Islet of Langerhans (tissue), 1 donor: ENCODE results near the gene TPO.
"Not testable (repeated sequence)": the region's sequence is repeated elsewhere in the genome, so short reads cannot be mapped to it uniquely, and the experiment has no call there.

ENCODE experiments used
- FAIRE-seq: peaks from one replicate; lab custom pipeline; 2011; peaks lifted over from hg19 to GRCh38; lab: Jason Lieb, UNC

TPO gene

DNA sequence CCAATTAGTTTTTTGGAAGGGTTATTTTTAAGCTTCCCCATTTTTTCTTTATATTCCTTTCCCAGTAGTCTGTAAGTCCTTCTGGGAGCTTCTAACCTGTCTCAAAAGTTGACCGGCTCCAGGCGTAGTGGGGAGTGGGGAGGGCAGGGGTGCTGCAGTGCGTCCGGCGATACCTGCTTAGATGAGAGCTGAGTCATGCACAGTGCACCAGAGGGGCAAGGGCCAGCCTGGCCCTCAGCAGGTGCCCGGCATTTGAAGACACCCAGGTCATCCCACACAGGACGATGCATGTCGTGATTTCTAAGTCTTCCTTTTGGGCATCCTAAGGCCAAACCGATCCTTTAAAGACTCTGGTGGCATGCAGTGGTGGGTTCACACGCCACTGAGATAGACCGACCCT is 73.4 kb downstream of the TPO start:
- FAIRE-seq, result no peak

DNA sequence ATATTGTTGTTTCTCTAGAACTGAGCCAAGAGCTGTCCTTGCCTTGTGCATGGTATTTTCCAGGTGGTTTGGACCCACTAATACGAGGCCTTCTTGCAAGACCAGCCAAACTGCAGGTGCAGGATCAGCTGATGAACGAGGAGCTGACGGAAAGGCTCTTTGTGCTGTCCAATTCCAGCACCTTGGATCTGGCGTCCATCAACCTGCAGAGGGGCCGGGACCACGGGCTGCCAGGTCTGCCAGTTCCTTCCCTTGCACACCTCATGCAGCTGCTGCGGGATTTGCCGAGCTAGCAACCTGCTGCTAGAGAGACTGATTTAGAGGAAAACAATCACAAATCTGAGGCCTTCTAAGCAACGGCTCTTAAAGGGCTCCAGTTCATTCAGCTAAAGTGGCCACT is 74.5 kb downstream of the TPO start:
- FAIRE-seq, result no peak

DNA sequence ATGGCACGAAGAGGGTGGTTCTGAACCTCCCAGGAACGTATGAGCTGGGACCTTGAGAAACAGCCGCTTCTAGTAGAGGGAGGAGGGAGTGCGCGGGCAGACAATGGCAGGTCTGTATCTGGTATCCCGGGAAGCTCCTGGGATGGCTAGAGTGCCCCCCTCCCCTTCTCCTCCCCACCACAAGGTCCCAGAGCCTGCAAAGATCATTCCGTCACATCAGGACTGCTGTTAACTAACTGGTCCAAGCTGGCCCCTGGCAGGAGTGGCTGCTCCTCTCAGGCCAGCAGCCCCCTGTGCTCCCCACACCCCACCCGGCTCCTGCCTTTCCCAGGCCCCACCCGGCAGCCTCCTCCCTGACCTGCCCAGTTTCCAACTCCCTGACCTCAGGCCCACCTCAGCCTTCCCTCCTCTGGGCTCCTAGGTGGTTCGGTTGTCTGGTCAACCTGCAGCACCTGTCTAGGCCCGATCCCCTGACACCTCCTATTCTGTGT is 75.0 kb downstream of the TPO start:
- no peak for FAIRE-seq

DNA sequence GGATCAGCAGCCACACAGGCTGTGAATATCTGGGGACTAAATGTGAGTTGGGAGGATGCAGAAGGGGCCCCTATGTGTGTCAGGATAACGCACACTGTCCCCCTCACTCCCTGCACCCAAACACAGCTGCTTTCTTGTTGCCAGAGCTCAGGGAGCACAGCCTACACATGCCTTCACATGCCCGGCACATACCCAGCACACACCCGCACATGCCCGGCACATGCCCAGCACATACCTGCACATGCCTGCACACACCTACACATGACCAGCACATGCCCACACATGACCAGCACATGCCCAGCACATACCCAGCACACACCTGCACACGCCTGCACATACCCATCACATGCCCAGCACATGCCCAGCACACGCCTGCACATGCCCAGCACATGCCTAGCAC is 75.6 kb downstream of the TPO start:
- FAIRE-seq, result no peak

DNA sequence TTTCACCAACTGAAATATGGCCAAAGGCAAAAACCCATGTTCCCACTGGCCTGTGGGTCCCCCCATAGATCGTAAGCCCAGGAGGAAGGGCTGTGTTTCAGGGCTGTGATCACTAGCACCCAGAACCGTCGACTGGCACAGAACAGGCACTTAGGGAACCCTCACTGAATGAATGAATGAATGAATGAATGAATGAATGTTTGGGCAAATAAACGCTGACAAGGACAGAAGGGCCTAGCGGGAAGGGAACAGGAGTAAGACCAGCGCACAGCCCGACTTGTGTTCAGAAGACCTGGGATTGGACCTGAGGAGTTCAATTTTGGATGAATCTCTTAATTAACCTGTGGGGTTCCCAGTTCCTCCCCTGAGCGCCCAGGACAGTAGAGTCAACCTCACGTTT is 76.2 kb downstream of the TPO start:
- no peak for FAIRE-seq

DNA sequence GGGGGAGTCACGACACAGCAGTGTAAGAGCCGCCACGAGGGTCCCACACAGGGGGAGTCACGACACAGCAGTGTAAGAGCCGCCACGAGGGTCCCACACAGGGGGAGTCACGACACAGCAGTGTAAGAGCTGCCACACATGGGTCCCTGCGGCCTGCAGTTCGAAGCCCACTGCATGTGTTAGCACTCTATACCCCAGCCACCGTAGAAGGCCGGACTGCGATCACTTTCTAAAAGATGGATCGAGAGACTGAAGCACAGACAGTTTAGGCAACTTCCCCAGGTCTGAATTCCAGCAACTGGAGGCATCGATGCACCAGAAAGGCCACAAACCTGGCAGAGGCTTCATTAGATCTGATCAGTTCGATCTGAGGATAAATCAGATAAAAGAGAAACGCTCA is 77.1 kb downstream of the TPO start:
- not testable (repeated sequence) for FAIRE-seq

DNA sequence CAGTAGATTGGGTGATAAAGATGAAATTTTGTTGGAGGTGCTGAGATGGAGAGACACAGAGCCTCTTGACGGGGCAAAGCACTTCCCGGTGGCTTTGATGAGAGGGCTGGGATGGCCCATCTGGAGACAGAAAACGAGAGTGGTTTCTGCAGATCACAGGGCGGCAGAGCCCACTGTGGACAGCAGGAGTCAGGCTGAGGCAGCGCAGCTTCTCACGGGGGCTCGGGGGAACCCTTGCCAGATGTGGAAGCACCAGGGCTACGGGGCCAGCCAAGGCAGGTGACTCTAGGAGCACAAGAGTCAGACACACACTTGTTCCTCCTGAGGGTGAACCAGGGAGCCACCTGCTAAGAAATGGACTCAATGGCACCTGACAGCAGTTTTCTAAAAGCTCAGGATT is 78.5 kb downstream of the TPO start:
- FAIRE-seq, result no peak

DNA sequence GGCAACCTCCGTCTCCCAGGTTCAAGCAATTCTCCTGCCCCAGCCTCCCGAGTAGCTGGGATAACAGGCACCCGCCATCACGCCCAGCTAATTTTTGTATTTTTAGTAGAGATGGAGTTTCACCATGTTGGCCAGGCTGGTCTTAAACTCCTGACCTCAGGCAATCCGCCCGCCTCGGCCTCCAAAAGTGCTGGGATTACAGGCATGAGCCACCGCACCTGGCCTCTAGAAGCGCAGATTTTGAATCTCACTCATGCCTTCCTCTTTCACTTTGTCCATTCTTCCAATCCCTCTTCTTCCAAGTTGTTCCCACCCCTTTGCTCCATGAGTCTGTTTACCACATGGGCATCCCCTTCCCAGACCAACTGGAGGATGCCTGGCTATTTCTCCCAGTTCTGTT is 79.0 kb downstream of the TPO start:
- FAIRE-seq, result not testable (repeated sequence)

DNA sequence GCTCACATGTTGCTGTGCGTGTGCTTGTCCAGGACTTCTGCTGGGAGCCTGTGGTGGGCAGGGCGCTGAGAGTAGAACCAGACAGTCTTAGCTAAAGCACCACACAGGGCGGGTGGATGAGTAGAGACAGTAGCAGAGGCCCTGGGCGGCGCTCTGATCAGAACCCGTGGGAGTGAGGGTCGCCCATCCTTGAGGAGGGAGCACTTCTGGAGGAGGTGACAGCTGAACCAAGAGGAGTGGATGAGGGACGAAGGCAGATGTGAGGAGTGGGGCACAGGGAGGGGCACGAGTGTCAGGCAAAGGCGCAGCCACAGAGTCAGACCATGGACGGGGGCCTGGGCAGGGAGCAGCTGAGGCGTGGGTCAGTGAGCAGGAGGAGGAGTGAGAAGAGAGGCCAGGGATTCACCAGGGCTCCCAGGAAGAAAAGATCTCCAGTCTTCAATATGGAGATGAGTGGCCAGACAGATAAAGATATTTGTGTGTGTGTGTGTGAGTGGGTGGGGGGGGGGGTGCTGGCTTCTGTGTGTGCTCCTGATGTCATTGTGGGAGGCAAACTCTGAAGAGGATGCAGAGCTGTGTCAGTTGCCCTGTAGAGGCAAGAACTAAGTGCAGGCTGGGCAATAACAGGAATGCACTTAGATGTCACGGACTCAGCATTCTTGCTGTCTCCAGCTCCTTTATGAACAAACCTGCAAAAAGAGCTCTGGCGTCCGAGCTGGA is 79.6 kb downstream of the TPO start:
- FAIRE-seq, result no peak

DNA sequence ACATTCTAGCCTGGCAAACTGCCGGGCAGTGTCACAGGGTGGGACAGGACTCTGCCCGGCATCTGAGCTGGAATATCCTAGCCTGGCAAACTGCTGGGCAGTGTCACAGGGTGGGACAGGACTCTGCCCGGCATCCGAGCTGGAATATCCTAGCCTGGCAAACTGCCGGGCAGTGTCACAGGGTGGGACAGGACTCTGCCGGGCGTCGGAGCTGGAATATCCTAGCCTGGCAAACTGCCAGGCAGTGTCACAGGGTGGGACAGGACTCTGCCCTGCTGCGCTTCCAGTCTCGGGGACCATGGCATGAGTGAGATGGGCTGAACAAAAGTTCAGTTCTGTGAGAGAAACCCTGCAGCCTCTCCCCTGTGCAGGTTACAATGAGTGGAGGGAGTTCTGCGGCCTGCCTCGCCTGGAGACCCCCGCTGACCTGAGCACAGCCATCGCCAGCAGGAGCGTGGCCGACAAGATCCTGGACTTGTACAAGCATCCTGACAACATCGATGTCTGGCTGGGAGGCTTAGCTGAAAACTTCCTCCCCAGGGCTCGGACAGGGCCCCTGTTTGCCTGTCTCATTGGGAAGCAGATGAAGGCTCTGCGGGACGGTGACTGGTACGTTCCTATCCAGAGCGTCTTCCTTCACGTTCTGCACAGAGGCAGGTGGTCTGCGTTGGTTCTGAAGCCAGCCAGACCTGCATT is 80.3 kb downstream of the TPO start:
- FAIRE-seq, result no peak

DNA sequence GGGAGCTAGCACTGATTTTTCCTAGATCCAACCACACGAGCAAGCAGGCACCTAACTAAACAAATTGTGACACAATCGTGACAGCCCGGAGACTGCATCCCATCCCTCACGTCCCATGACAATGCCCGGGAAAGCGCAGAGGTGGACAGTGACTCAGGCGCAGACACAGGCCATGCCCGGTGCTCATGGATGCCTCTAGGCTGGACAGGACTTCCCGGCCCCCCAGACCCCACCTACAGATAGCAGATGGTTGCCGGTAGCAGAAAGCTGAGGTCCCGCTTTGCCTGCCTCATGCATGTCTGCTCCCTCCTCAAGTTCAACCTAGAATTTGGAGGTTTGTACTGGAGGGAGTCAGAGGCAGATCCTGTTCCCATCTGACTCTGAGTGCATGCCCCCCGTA is 81.0 kb downstream of the TPO start:
- FAIRE-seq, result no peak

DNA sequence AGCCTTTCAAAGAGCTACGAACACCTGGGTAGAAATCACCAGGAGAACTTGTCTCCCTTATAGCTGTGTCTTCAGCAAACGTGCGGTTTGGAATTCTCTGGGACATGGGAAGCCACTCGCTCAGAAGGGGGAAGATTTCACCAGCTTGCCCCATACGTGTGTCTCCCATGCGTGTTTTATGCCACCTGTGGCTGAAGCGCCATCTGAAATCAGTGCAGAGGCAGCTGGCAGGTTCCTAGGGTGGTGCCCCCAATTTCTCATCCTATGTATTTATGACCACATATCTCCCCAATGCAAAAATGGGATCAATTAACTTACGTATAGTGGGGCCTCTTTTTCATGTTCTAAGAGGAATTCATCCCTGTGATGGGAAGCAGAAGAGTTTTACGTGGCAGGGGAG is 81.6 kb downstream of the TPO start:
- FAIRE-seq, result no peak

DNA sequence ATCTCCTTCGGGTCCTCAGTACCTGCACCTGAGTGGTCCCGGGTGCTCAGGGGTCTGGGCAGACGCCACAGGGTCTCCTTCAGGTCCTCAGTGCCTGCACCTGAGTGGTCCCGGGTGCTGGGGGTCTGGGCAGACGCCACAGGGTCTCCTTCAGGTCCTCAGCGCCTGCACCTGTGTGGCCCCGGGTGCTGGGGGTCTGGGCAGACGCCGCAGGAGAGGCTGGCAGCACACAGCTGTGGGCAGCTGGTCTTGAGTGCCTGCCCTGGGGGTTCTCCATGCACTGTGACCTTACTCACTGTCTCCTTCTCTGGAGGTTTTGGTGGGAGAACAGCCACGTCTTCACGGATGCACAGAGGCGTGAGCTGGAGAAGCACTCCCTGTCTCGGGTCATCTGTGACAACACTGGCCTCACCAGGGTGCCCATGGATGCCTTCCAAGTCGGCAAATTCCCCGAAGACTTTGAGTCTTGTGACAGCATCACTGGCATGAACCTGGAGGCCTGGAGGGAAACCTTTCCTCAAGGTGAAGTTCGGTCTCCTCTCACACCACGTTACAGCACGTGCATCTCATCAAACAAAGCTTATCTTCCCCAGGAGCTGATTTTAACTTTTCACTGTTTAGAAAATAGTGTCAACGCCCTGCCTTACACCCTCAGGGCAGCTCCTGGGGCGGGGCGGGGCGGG is 82.6 kb downstream of the TPO start:
- no peak for FAIRE-seq

DNA sequence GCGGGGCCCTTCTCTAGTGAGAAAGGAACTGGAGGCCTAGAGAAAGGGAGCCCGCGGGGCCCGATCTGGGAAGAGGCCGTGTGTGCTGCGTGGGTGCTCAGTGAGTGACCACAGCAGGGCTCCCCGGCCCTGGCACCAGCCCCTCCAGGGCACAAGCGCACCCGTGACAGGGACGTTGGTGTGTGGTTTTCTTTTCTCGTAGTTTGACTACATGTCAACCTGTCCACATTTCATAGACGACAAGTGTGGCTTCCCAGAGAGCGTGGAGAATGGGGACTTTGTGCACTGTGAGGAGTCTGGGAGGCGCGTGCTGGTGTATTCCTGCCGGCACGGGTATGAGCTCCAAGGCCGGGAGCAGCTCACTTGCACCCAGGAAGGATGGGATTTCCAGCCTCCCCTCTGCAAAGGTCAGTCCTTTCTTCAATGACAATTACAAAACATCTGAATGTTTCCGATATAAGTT is 83.1 kb downstream of the TPO start:
- FAIRE-seq, result no peak

DNA sequence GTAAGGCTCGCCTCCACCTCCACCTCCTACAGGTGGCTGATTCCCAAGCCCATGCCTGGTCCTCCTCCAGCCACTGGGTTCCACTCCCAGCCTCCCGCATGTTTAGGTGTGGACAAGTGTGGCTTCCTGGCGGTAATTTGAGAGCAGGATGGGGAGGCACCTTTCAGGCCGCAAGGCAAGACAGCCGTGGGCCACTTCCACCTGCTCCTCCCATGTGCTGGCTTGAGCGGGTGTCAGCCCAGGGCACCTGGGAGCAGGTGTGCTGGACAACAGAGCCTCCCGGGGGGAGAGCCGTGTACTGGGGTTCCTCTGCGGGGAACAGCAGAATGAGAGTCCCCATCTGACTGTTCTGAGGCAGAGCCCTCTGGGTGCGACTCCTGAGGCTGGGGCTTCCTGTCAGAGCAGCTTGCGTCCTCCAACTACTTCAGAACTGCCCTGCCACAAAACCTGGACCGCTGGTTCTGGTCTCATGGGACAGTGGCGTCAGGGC is 83.9 kb downstream of the TPO start:
- FAIRE-seq, result no peak

DNA sequence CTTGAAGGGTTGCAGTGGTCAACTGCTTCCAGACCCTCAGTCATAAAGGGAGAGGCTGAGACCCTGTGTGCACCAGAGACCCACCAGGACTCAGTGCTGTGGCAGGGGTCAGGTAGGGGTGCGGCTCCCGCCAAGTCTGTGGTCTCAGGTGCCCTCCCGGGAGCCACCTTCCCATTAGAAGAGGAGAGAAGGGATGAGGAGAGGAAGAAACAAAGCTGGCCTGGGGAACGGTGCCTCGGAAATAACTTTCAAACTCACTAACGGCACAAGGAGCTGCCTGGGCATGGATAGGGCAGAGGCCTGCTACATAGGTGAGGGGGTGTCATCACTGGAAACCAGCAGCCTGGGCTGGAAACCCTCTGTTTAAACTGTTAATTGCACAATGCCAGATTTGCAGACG is 84.9 kb downstream of the TPO start:
- FAIRE-seq, result no peak

DNA sequence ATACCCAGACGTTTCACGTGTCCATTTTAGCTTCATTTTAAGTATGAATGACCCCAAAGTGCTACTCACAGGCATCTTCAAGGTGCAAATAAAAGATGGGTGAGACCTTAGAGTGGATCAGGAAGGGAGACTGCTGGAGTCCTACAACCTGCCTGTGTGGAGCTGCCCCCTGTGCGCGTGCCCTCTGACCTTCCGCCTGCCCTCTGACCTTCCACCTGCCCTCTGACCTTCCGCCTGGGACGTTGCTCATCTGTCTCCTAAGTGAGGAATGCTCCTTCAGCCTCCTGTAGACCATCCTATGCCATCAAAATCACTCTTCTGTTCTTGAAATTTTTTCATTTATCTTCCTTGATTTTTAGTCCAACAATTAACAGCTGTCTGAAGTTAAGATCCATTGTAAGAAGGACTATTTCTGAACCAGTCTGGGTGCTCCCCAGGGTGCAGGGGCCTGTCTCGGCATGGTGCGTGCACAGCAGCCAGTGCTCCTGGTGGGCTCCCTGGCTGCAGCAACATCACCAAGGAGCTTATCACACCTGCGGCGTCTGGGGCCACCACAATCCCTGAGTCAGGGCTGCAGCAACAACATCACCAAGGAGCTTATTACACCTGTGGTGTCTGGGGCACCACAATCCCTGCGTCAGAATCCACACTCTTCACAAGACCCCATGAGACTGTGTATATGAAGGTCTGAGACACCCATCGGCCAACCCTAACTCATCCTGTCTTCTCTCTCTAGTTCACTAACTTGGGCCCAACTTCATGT is 86.0 kb downstream of the TPO start:
- FAIRE-seq, result no peak

DNA sequence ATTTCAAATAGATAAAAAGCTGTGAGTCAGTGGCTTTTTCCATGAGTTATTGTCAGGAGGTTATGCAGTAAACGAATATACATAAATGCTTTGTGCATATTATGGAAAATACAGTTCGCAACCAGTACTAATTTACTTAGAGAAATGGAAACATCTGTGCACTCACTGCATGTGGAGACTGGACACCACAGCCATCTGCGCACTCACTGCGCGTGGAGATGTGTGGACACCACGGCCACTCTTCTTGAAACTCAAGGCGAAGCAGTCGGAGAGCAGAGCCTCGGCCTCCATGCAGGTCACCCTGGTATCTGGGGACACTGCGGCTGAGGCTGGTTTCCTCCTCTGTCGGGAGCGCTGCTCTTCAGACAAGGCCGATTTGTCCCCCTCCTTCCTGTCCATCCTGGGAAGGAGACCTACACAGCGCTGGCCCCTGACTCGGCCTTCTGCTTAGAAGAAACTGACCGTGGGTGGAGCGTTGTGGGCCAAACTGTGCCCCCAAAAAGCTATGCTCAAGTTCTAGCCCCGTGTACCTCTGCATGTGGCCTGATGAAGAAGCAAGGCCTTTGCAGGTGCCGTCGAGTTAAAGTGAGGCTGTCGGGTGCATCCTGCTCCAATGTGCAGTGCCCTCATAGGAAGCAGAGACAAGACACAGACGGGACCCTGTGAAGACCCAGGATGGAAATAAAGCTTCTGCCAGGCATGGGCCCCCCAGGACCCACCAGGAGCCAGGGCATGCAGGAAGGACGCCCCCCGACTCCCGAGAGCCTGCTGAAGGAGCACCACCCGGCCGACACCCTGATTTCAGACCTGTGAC is 88.0 kb downstream of the TPO start:
- no peak for FAIRE-seq

DNA sequence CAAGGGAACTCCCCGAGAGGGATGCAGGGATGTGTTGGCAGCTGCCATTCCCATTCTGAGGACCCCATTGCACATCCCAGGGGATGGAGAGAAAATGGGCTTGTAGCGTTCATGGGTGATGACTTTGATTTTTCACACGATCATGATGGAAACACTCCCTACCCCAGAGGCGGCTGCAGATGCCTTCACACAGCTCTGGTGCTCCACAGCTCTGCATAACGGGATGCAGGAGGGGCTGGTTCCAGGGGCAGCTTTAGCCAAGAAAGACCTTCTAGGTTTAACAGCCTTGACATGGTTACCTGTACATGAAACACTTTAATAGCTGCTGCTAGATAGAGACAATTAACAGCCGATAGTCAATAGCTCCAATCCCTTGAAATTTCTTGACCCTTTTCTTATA is 88.7 kb downstream of the TPO start:
- no peak for FAIRE-seq

DNA sequence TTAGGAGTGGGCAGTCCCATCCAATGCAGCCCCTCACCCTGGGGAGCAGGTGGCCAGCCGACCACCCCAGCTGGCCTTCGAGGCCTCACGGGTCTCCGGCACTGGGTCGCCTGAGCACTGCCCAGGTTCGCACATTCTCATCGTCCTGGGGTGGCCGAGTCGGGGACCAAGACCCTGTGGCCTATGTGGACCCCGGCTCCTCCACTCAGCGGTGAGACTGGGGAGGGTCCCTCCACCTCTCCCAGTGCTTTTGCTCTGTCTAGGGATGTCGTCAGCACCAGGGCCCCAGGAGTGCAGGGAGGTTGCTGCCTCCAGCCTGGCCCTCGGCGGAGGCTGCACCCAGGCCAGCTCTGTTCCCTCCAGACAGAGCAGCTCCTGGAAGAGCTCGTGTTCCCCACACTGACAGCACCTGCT is 89.6 kb downstream of the TPO start:
- FAIRE-seq, result no peak

DNA sequence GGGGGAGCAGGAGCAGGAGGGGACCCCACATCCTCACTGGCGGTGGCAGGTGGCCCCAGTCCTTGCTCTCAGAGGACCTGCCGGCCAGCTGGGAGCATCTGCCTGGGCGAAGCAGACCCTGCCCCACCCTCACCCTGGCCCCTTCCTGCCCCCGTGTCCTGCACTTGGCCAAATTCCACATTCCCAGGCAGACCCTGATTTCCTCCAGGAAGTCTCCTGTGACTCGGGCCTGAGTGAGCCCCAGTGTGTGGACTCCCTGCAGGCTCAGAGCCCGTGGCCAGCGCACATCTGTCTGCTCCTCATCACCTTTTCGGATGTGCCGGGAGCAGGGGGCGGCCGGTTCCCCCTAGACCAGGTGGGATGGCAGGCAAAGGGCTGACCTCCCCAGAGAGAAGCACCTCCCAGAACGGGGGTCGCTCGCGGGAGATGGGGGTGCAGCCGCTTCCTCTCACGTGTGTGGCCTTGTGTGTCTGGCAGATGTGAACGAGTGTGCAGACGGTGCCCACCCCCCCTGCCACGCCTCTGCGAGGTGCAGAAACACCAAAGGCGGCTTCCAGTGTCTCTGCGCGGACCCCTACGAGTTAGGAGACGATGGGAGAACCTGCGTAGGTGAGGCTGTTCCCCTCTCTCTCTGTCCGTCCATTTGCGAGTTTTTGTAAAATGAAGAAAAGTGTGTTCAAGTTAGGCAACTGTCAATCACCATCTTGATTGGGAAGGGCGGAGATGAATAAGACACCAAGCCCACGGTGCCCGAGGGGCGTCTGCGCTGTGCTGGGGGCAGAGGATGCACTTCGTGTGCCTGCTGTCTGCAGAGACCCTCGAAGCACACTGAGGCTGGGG is 90.4 kb downstream of the TPO start:
- FAIRE-seq, result no peak
